ENCODE results near the gene UNC5CL.
"Not testable (repeated sequence)": the region's sequence is repeated elsewhere in the genome, so short reads cannot be mapped to it uniquely, and the experiment has no call there.

The UNC5CL gene

GRCh38 chr6:41042226-41043055 lies 3.4 kb upstream of the UNC5CL start, which contains the start of gene TSPO2:
TSS of gene TSPO2 (plus strand) at chr6:41042467. CDS start at chr6:41042986, 519 bp downstream.
- in situ Hi-C loops (cut with MboI; ENCODE audit: low sequenced_read_pairs) = no loop called here

GRCh38 chr6:41040940-41041536 lies 2.0 kb upstream of the UNC5CL start:
- in situ Hi-C loops (cut with MboI; ENCODE audit: low sequenced_read_pairs) = no loop called here

DNA sequence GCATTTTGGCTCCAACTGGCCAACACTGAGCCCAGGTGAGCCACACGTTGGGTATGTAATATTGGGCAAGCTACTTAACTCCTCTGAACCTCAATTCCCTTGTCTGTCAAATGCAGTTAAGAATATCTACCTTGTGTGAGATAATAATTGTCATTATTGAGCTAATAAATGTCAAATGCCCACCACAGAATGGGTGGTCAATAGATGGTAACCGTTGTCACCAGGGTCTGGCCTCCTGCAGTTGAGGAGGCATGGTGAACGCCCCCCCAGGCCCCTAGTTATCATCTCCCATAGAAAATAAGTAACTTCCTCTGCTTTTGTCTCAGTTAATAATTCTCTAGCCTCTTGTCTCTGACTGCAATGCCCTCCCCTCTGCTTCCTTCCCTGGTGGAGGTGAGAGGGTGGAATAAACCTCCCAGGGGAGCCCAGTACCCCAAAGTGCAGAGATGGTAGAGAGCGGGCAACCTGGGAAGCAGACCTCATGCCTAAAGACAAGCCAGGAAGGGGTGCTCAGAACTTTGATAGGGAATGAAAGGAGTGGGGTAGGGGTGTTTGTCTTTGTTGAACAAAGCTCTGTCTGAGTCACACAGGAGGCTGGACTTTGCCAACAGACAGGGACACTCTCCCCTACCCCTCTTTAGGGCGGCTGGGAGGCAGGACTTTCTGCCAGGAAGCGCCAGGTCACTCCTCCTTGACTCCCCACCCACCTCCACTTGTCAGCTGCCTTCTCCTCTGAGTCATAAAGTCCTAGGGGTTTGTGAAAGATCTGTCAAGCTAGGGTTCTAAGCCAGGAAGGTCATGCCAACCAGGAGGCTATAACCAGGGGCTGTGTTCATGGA lies 1.3 kb upstream of the UNC5CL start:
- in situ Hi-C loops (cut with MboI; ENCODE audit: low sequenced_read_pairs) = no loop called here

- in situ Hi-C loops (cut with MboI; ENCODE audit: low sequenced_read_pairs) = no loop called here
These were observed 816 bp downstream of the UNC5CL start for GRCh38 chr6:41038205-41038604.

DNA sequence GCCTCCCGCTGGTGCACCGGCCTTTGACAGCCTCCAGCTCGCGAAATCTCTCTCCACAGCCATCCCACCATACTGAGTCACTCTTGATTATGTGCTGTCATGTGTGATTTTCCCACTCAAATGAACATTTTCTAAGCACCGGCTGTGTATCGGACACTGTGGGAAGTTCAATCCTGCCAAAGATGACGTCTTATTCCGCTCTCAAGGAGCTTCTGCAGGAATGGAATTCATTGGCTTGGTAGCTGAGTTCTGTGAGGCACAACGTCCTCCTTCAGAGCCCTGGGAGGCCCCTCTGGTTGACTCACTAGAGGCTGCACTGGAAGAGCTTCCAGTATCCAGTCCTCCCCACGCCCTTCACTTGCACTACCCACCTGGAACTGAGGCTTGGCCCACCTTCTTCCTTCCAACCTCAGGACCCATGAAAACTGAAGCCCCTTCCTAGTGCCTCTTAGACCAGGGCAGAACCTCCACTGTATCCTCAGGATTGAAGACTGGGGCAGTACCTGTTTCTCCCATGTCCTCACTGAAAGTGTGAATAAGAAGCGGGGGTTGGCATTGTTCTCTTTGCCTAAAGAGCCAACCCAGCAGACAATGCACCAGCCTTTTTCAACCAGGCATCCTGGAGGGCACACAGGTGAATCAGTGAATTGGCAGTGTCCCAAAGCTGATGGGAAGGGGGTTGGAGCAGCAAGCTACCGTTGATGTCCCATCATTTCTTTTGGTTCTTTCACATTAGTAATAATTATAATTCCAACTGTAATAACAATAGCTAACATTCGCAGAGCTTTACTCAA lies 1.7 kb downstream of the UNC5CL start:
- in situ Hi-C loops (cut with MboI; ENCODE audit: low sequenced_read_pairs) = no loop called here

DNA sequence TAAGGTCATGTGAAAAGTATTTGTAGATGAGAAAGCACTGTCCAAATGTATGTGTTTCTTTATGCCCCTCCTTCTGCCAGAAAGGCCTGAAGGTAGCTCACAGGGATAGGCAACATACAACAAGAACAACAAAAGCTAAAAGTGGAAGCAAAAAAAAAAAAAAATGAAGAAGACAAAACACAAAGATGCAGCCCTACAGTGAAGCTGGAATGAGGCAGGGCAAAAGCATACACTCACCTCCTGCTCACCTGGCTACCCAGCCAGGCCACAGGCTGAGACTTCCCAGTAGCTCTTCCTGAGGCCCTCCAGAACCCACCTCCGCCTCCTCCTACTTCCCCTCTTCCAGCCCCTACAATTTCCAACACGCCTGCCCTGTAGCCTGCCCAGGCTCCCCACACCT lies 2.4 kb downstream of the UNC5CL start:
- in situ Hi-C loops (cut with MboI; ENCODE audit: low sequenced_read_pairs) = no loop called here

DNA sequence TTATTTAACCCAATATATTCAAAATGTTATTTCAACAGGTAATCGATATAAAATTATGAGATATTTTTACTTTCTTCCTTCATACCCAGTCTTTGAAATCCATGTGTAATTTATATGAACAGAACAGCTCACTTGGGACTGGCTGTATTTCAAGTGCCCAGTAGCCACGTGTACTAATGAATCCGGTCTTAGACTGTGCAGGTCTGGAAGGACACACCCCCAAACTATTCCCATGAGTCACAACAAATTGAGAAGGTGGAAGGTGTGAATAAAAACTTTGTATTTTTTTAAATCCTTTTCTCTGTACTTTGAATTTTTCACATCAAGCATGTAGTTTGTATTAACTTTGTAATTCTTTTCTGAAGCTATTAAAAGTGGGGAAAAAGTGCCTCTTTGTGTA lies 2.8 kb downstream of the UNC5CL start:
- in situ Hi-C loops (cut with MboI; ENCODE audit: low sequenced_read_pairs) = no loop called here

DNA sequence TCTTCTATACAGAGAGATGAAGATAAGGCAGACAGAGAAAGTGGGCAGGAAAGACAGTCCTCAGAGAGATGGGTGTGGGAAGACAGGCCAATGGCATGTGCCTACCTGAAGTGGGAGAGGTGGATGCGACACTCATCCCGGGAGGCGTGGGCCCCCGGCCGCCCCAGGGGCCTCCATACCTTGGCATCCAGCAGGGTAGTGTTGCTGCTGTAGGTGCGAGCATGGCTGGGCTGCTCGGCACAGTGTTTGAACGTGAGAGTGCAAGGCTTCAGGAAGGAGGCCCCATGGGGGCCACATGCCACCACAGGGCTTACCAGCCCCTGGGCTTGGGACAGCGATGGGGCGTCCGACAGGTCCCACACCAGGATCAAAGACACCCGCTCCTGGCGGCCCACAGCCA lies 5.2 kb downstream of the UNC5CL start:
- in situ Hi-C loops (cut with MboI; ENCODE audit: low sequenced_read_pairs) = no loop called here

DNA sequence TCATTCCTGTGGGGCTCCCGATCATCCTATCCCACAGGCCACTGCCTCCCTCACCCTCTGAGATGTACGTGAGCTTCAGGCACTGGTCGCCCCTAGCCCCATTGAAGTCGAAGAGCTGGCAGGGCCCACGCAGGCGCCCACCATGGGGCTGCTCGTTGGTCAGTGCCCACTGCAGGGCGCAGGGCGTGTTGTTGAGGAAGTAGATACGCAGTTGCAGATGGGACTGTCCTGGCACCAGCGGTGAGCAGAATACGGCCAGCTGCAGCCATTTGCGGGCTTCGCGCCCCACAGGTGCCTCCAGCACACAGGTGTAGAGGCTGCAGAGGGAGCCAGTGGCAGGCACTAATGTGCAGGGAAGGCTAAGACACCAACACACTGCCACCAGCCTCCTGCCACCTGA lies 6.2 kb downstream of the UNC5CL start:
- in situ Hi-C loops (cut with MboI; ENCODE audit: low sequenced_read_pairs) = no loop called here

GRCh38 chr6:41028561-41029412 lies 10.2 kb downstream of the UNC5CL start:
- in situ Hi-C loops (cut with MboI; ENCODE audit: low sequenced_read_pairs) = no loop called here

DNA sequence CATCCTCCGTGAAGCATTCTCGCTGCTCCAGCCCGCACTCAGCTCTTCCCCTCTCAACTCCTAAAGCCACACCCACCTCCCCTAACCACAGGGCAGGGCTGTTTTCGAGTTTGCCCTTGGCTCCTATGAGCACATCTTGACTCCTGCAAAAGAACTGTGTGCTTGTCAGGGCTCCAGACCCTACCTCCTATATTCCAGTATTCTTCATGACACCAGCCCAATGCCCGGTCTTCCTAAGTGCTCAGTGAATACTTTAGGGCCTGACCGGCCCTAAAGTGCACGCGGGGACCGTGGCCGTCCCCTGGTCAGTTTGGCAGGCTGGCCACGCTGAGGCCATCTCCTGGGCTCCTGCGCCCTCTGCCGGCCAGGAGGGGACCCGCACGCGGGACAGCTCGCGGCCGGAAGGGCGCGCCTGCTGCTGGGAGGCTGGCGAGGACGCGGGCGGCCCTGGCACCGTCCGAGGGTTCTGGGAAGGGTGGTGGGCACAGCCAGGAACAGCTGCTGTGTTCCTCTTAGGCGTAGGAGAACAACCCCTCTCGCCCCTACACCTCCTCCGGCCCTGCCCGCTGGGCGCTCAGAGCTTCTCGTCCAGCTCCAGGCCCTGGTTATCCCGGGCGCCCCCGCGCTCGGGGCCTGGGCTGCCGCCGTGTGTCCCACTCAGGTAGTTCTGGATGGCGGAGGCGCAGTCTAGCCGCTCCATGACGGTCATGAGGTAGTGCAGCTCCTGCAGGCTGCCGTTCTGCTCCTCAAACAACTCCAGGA lies 11.0 kb downstream of the UNC5CL start:
- in situ Hi-C loops (cut with MboI; ENCODE audit: low sequenced_read_pairs) = no loop called here

DNA sequence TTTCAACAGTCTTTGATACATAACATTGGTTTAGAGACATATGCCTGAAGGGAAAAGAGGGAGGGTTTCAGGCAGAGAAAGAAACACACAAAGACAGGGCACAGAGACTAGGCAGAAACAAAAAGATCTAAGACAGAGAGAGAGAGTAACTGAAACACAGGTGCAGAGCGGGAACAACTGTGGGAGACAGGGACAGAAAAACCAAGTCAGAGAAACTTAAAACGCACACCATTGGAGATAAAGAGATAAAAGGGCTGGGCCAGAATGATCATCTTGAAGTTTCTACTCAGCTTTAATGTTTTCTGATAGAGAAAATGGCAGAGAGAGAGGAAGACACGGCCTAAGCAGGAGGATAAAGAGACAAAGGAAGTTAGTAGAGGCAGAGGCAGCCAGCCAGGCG lies 11.8 kb downstream of the UNC5CL start:
- in situ Hi-C loops (cut with MboI; ENCODE audit: low sequenced_read_pairs) = no loop called here

DNA sequence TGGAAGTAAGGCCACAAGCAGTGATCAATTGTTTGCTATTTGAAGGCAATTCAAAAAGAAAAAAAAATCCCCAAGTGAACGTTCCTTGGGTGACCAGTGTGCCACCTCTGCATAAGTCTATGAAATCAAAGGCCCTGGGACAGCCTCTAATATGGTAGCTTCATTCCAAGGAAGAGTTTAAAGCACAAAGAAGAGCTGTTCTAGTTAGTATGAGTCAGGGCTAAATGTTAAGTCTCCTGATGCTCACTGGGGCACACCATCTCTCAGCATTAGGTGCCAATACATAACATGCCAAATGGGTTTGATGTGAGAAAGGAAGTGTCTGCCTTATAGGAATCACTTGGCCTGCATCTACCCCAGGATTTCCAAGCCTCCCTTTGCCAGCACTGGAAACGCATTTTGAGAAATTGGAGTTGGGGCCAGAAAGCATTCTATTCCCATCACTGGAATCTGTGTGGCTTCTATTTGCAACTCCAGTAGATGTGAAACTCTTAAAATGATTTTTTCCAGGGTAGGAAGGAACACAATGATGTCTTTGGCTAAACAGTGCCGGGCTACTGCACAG lies 13.0 kb downstream of the UNC5CL start:
- in situ Hi-C loops (cut with MboI; ENCODE audit: low sequenced_read_pairs) = no loop called here

GRCh38 chr6:41023114-41023513 lies 15.9 kb downstream of the UNC5CL start:
- in situ Hi-C loops (cut with MboI; ENCODE audit: low sequenced_read_pairs) = no loop called here

DNA sequence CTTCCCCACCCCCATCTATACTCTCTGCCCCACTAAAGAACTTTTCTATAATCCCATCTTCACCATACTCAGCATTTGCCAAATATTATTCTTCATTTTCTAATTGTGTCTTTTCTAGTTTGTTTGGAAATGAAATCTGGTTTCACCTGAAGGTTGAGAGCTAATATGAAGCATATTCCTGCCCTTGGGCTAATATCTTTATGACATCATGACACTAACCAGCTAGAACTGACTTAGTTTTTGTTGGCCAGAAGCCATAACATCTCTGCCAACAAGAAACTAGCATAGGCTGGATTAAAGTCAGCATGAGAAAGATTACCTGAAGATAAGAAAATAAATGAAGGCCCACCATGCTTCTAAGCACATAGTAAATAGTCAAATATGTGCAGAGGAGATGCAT lies 16.7 kb downstream of the UNC5CL start:
- in situ Hi-C loops (cut with MboI; ENCODE audit: low sequenced_read_pairs) = no loop called here

DNA sequence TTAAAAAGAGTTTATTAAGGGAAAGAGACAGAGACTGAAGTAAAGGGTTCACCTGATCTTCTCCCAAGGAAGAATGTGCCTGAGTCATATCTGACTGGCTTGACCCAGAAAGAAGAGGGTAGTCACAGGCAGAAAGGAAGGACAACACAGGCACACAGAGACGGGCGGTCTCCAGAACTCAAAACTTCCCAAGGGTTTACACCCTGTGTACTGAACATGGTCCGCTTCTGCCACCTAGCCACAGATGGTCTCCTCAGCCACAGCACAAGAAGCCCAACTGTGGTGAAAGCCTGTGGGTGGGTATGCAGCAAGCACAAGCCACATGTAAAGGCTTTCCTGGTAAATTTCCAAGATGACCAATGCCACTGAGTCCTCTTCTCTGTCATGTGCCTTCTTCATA lies 17.2 kb downstream of the UNC5CL start:
- in situ Hi-C loops (cut with MboI; ENCODE audit: low sequenced_read_pairs) = no loop called here

- in situ Hi-C loops (cut with MboI; ENCODE audit: low sequenced_read_pairs) = no loop called here
These were observed 21.4 kb downstream of the UNC5CL start for GRCh38 chr6:41017663-41018062.

DNA sequence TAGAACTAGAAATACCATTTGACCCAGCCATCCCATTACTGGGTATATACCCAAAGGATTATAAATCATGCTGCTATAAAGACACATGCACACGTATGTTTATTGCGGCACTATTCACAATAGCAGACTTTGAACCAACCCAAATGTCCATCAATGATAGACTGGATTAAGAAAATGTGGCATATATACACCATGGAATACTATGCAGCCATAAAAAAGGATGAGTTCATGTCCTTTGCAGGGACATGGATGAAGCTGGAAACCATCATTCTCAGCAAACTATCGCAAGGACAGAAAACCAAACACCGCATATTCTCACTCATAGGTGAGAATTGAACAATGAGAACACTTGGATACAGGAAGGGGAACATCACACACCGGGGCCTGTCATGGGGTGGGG lies 23.2 kb downstream of the UNC5CL start:
- in situ Hi-C loops (cut with MboI; ENCODE audit: low sequenced_read_pairs) = not testable (repeated sequence)

- in situ Hi-C loops (cut with MboI; ENCODE audit: low sequenced_read_pairs) = no loop called here
These were observed 24.2 kb downstream of the UNC5CL start for GRCh38 chr6:41014780-41015179.

Measured in HL-60/S4 treated with phorbol 12-myristate 13-acetate at 8.2 ng/mL for 4 days and 3 days (cell line).